ENCODE measurements around the gene TRAF5.

TRAF5 gene

DNA sequence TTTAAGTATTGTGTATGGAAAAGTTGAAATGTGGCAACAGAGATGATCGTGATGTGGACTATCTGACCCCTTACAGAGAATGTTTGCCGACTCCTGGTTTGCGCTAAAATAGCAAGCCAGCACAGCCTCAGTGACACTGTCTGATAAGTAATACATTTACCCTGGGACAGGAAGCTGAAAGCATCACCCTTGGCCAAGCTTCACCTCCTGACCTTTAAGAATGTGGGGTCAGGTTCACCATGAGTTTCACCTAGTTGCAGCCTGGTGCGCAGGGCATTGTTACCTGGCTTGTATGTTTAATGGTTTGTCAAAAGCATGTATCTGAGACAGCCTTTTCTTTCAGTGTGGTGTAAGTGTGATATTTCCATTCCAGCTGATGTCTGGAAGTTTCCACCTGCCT lies 29.2 kb downstream of the TRAF5 start:
- TF ChIP-seq, protein P1, sequence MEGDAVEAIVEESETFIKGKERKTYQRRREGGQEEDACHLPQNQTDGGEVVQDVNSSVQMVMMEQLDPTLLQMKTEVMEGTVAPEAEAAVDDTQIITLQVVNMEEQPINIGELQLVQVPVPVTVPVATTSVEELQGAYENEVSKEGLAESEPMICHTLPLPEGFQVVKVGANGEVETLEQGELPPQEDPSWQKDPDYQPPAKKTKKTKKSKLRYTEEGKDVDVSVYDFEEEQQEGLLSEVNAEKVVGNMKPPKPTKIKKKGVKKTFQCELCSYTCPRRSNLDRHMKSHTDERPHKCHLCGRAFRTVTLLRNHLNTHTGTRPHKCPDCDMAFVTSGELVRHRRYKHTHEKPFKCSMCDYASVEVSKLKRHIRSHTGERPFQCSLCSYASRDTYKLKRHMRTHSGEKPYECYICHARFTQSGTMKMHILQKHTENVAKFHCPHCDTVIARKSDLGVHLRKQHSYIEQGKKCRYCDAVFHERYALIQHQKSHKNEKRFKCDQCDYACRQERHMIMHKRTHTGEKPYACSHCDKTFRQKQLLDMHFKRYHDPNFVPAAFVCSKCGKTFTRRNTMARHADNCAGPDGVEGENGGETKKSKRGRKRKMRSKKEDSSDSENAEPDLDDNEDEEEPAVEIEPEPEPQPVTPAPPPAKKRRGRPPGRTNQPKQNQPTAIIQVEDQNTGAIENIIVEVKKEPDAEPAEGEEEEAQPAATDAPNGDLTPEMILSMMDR (IDR thresholded peaks at IDR 0.05; ENCODE audit: low read depth, low read length): no peak
- no peak for DNase-seq (ENCODE audit: extremely low read depth, low read depth)

- no peak for DNase-seq (ENCODE audit: extremely low read depth, low read depth)
- TF ChIP-seq, protein P1 (IDR thresholded peaks at IDR 0.05; ENCODE audit: low read depth, low read length): no peak
These were observed 30.2 kb downstream of the TRAF5 start for GRCh38 chr1:211356723-211357407.

- no peak for DNase-seq (ENCODE audit: extremely low read depth, low read depth)
- TF ChIP-seq, protein P1 (IDR thresholded peaks at IDR 0.05; ENCODE audit: low read depth, low read length): no peak
These were observed 32.1 kb downstream of the TRAF5 start for GRCh38 chr1:211358685-211359084.

DNA sequence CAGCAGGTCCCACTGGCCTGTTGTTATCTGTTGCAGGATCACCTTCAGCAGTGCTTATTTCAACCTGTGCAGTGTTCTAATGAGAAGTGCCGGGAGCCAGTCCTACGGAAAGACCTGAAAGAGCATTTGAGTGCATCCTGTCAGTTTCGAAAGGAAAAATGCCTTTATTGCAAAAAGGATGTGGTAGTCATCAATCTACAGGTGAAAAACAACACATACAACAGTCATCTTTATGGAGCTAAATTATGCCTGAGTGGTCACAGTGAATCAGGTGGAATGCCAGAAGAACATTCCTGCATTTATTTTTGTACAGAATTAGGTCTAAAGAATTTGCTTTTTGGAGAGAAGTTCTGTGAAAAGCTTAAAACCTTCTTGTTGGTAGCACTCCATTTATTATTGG lies 33.2 kb downstream of the TRAF5 start:
- DNase-seq (ENCODE audit: extremely low read depth, low read depth): no peak
- TF ChIP-seq, protein P1 (IDR thresholded peaks at IDR 0.05; ENCODE audit: low read depth, low read length): no peak

DNA sequence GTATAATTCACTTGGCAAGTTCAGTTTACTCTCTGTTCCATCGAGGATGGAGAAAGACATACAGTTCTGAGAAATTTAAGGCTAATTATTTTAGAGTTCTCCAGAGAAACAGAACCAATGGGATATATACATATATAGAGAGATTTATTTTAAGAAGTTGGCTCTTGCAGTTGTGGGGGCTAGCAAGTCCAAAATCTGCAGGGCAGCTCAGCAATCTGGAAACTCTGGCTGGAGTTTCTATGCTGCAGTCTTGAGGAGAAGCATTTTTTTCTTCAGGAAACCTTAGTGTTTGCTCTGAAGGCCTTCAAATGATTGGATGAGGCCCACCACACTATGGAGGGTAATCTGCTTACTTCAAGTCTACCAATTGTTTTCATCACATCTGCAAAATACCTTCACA lies 34.6 kb downstream of the TRAF5 start:
- TF ChIP-seq, protein P1 (IDR thresholded peaks at IDR 0.05; ENCODE audit: low read depth, low read length): no peak
- DNase-seq (ENCODE audit: extremely low read depth, low read depth): no peak

DNA sequence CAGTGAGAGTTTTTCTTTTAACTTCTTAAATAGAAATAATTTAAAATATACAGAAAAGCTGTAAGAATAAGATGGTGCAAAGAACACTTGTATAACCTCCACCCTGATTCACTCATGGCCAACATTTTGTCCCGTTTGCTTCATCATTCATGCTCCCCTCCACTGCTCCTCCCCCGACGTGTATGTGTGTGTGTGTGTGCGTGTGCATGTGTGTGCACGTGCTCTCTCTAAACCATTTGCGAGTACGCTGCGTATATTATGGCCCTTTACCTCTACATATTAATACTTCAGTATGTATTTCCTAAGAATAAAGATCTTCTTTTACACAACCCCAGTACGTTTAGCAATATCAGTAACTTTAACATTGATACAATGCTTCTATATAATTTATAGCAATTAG lies 43.0 kb downstream of the TRAF5 start:
- TF ChIP-seq, protein P1 (IDR thresholded peaks at IDR 0.05; ENCODE audit: low read depth, low read length): no peak
- DNase-seq (ENCODE audit: extremely low read depth, low read depth): no peak

GRCh38 chr1:211370669-211371068 lies 44.0 kb downstream of the TRAF5 start:
- no peak for DNase-seq (ENCODE audit: extremely low read depth, low read depth)
- TF ChIP-seq, protein P1 (IDR thresholded peaks at IDR 0.05; ENCODE audit: low read depth, low read length): no peak

All from AG09319 (cell line).